ENCODE results near the gene TDRD3.

TDRD3 gene

DNA sequence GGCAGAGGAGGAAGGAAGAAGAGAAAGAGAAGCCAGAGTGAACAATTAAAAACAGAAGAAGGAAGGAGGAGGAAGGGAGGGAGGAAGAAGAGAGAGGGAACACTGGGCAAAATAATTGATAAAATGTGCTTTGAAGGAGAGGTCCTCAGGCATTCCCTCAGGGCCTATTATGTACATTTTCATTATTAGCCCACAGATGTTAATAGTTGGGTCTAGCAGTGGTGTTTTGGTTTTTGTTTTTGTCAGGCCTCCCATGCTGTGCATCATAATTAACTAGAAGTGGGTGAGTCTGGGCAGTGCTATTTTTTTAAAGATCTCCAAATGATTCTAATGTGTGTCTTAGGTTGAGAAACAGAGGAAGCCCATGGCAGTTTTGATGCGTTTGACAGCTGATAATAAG is 178.1 kb downstream of the TDRD3 start:
- DNase-seq (ENCODE audit: low read depth in 2 of 2): no peak

DNA sequence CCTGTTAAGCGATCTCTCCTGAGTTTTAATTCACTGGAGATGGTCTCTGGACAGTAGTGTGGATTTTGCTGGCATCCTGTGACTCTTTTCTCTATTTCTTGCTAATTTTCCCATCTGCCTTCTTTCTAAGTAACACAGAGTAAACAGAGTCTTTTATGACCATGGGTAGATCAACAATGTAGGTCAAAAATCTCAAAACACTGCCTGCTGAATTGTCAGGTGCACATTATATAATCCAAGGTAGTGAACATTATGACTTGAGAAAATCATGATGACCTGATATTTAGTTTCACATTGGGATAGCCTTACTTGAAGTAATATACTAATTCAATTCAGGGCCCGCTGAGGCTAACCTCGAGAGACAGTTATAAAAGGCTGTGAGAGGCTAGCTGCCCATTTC is 180.7 kb downstream of the TDRD3 start:
- DNase-seq (ENCODE audit: low read depth in 2 of 2): no peak

DNA sequence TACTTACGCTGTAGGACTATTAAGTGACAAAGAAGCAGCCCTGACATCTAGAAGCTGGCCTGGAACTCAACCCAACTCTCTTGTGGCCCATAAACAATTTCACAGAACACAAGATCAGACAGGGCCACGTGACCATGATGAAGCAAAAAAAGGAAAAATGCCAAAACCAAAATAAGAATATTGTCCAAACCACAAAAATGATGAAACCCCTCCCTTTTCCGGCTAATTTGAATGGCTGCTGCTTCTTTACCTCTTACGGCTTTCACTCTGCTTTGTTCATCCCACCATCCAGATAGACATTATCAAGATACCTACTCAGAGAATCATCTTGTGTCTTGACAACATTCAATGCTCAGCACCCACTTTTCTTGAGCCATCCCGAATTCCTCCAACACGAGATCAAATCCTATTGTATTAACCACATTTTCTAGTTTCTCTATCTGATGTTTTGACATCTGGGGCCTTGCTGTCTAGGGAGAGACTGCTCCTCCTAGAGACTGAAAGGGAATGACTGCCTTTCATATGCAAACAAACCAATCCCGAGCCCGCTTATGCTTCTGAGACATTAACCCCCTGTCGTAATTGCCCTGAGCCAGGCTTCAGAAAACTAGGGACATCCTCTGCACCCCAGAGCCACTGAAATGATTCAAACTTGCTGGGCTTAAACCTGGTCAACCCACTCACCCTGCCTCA is 186.3 kb downstream of the TDRD3 start:
- DNase-seq (ENCODE audit: low read depth in 2 of 2): peak; percentile 54 to 61

DNA sequence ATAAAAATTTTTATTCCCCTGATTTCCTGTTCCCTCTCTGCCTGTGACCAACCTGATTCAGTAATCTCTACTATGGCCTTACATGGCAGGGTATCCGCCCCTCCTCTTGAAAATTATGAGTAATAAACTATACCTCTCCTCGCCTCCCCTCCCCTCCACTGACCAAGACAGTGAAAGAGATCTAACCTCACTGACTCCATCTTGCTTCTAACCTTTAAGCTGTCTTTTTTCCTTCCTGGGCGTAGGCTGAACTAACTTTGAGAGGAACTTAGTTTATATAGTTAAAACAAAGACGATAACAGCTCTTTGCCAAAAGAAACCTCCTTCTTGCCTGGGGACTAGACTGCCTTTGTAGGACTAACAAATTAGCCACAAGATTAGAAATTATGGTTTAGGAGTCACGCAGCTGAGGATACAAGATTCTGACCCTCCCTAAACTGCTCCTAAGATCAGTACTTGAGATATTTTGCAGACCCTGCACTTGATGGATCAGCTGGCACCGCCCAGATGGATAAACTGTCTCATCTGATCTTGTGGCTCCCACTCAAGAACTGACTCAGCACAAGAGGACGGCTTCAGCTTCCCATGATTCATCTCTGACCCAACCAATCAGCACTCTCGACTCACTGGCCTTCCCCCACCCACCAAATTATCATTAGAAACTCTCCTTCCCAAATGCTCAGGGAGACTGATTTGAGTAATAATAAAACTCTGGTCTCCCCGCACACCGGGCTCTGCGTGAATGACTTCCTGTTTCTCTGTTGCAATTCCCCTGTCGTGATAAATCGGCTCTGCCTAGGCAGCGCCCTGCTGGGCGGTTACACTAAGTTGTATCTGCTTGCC is 187.1 kb downstream of the TDRD3 start:
- DNase-seq (ENCODE audit: low read depth in 2 of 2): peak; percentile 33 to 44

DNA sequence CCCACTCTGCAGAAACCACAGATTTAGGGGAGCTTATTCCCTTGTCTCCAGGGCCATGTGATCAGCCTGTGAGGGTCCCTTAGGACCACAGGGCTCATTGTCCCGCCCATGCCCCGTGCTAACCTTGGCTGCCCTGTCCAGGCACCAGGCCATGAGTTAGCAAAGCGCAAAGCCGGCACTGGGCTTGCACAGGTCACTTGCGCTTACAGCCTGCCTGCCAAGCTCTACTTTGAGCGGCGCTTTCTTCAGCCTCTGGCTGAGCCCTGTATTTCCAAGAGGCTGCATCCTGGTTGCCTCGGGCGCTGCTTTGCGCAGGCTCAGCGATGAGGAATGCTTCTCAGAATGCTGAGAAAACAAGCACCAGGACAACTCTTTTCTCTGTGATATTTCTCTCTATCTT is 188.0 kb downstream of the TDRD3 start:
- DNase-seq (ENCODE audit: low read depth in 2 of 2): no peak

DNA sequence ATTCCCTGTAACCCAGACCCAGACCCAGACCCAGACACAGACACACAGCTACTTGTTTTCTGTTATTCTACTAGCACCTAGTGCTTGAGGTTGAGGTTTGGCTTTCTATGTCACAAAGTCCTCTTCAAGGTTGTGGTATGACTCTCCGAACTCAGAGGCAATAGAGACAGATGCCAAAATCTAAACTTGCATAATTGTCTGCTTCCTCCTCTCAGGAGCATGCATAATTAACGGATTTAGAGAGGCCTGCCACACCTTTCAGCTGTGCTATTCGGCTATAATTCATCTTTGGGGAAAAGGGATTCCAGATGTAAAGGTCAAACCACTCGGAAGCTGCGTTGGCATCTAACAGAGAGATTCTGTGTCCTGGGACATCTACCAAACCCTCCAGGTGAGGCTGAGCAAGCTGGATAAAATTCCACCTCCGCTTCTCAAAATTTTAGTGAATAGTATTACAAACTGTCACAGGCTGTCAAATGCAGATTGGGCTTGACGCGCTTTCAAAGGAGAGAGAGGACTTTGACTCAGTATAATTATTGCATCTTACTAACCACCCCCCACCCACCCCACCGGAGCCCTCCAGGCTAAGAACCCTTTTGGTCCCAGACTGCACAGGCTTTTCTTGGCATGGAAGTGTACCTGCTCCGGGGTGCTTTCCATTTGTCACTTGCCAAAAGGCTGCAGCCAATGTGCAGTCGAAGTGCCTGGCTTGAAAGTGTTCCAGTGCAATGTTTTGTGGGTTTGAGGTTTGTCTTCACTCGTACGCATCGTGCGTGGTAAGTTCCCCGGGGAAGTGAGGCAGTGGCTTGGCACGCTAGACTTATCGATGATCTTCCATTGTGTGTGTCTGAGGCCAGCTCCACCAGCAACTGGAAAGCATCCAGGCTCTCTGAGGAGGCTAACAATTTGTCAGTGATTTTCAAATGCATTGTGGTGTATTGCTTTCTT is 194.1 kb downstream of the TDRD3 start:
- DNase-seq (ENCODE audit: low read depth in 2 of 2): peak; percentile 90 to 91

DNA sequence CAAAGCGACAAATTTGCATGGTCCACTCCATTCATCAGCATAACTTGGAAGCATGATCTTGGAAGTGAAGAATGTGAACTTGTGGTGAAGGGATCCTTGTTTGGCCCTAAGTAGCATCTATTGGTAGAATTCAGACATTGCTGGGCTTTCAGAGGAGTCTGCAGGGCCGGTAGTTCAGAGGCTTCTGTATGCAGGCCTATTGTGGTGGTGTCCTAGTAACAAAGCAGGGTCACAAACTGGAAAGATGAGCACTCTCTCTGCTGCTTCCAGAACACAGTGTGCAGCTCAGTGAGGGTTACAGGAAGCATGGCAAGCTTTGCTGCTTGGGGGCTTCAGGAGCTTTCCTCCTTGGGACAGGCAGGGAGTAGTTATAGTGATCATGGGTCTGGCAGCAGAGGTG is 206.0 kb downstream of the TDRD3 start:
- no peak for DNase-seq (ENCODE audit: low read depth in 2 of 2)

DNA sequence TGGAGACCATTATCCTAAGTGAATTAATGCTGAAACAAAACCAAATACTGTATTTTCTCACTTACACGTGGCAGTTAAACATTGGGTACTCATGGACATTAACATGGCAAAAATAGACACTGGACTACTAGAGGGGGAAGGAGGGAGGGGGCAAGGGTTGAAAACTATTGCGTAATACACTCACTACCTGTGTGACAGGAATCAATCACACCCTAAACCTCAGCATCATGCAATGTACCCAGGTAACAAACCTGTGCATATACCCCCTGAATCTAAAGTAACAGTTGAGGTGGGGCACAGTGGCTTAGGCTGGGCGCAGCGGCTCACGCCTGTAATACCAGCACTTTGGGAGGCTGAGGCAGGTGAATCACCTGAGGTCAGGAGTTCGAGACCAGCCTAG is 207.0 kb downstream of the TDRD3 start:
- DNase-seq (ENCODE audit: low read depth in 2 of 2): no peak

DNA sequence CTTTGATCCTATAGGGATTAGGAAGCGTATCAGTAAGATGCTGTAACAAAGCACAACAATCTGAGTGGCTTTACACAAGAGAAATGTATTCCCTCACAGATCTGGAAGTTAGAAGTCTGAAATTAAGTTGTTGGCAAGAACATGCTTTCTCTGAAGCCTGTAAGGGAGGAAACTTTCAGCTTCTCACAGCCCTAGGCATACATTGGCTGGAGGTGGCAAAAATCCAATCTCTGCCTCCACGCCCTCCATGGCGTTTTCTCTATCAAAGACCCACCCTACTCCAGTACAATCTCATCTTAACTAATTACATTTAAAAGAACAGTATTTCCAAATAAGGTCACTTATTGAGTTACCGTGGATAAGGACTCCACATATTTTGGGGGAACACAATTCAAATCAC is 211.9 kb downstream of the TDRD3 start:
- no peak for DNase-seq (ENCODE audit: low read depth in 2 of 2)

DNA sequence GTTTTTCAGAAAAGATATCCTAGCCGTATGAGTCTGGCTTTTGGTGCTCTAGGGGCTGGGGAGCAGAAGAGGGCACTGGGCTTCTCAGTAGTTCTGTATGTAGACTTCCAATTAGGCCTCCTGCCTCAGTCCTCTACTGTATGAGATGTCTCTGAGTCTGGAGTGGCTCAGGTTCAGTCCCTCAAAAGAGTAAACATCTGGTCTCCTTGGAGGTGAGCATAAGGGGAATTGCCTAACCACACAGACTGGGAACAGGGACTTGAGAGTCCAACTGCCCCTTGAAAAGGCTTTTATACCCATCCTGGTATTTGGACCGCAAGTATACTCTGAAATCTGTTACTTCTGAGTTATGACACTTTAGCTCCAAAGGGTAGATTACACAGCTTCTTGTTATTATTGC is 214.5 kb downstream of the TDRD3 start:
- DNase-seq (ENCODE audit: low read depth in 2 of 2): no peak

DNA sequence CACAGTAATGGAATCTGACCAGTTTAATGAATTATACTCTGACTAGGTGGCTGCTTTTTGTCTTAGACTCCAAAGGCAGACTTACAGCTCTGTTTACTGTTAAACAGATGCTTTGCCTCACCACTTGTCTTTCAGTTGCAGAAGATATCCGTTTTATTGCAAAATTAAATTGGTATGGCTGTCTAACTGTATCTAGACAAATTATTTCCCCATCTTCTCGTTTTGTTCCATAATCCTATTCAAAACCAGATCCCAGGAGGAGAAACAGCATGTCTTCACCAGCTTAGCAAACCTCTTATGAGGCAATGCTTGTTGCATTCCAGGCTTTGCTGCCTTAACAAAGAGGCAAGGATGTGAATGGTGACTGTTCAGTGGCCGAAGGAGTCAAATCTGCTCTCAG is 215.6 kb downstream of the TDRD3 start:
- DNase-seq (ENCODE audit: low read depth in 2 of 2): no peak

DNA sequence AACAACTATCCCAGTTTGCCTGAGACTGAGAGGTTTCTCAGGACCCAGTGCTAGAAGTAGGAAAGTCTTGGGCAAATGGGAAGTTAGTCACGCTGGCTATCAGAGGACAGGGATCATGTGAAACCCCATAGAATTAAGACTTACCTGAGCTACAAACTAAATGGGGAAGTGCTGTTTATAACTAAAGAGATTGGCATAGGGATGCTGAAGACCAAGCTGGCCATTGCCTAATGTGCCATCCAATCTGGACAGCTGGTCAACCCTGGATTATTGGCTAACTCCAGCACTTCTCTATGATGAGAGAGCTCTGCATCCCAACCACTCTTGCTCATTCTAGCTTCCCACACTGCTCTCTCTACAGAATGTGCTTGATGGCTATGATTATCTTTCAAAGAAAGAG is 216.1 kb downstream of the TDRD3 start:
- no peak for DNase-seq (ENCODE audit: low read depth in 2 of 2)

DNA sequence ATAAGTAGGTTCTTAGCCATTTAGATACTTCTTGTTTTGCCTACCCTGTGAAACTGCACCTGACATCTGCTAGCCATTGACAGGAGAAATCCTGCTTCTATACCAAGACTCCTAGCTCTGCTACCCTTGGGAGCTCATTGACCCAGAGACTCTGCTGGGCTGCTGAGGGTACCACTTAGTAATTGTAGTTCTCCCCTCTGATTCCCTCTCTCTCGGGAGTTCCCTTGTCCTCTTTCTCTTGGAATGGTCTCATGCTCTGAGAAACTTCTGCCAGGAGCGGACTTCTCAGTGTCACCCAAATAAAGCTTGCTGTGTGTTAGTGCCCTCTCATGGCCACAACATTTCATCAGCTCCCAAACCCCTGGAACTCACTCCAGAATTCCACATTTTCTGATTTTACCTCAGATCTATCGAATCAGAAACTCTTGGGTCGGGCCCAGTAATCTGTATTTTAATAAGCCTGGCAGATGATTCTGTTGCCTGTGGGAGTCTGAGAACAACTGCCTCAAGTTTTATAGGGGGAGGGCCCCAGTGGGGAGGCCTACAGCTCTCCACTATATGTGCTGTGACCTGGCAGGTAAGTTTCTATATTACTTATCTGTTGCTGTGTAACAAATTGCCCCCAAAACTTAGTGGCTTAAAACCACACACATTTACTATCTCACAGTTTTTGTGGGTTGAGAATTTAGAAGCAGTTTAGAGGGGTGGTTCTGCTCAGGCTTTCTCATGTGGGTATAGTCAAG is 221.1 kb downstream of the TDRD3 start:
- DNase-seq (ENCODE audit: low read depth in 2 of 2): no peak

DNA sequence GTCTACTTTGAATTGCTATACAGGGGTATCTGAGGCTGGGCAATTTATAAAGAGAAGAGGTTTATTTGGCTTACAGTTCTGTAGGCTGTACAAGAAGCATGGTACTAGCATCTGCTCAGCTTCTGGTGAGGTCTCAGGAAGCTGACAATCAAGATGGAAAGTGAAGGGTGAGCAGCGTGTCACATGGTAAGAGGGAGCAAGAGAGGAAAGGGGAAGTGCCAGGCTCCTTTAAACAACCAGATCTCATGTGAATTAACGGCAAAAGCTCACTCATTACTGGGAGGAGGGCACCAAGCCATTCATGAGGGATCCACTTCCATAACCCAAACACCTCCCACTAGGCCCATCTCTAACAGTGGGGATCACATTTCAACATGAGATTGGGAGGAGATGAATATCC is 222.4 kb downstream of the TDRD3 start:
- no peak for DNase-seq (ENCODE audit: low read depth in 2 of 2)

DNA sequence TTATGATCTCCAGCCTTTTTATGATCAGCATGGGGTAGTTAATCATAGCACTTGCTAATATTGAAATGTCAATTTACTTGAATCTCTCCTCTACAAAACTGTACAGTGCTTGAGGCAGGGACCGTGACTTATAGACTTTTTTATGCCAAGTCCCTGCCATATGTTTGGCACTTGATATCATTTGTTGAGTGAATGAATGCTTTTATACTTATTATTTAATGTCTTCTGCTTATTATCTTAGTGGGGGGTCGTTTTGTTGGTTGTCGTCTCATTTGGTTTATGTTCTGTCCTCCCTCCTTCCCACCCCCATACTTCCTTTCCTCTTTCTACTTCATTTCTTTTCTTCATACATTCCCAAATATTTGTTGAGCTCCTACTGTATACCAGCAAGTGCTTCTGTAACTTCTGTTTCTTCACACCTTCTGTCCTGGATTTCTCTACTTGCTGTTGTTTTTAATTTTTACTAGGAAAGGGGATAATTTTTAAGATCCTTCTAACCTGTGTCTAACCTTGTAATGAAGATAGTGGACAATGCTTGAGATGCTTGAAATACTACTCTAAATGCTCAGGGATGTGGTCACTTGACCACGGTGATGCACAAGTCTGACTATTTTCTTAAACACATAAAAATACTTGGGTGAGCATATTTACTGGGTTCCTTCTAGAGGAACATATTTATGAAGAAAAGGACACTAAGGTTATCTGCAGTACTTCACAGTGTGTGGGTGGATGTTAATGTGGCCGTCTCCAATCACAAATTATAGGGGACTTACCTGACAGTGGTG is 223.8 kb downstream of the TDRD3 start:
- DNase-seq (ENCODE audit: low read depth in 2 of 2): no peak

DNA sequence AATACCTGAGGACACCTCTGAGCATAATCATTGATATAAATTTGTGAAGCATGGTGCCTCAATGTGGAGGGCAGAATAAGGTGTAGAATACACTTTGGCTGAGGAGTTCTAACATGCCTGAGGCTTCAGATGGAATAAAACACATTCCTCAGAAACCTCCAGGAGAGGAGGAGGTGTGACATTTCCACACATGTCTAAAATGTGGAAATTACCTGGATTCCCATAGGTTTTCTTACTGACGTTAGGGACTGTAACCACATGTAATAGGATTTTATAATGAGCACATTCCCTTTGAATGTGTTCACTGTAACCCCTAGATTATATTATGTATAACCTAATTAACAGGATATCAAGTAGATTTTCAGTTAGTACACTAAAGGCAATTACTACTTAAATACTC is 226.1 kb downstream of the TDRD3 start:
- no peak for DNase-seq (ENCODE audit: low read depth in 2 of 2)

All from fibroblast of skin of left quadriceps (primary cell).